SK-N-SH (cell line): ENCODE measurements around the gene EXOC3. TPM values are rescaled to one million over a fixed set of nuclear protein-coding genes. Genes with fewer than 3 reads are reported as not detected.

Experiments used
- CTCF ChIA-PET: fragments of 300-600, 350-600 bp; formaldehyde crosslinking; extraction: SDS; loops from one replicate; lab custom pipeline; 2021; lab: Yijun Ruan, JAX
- POLR2A ChIA-PET: fragments of 350-600 bp; sonication (Branson Sonifier 250); formaldehyde crosslinking; extraction: SDS; loops from one replicate; lab custom pipeline; 2020; ENCODE audit warnings: antibody characterized with exemption, inconsistent platforms; lab: Yijun Ruan, JAX
- DNase-seq: peaks from one replicate; pipeline ENCODE4 v3.0.0; 2012
- H2AFZ ChIP-seq: fragments of 200-600 bp; sonication (generic); 2 replicates; pipeline ENCODE4 v1.8.1; 2016; ENCODE audit warnings: antibody characterized with exemption, mild to moderate bottlenecking, low read depth
- H3F3A ChIP-seq: fragments of 200-600 bp; sonication (generic); replicated peaks from 2 replicates; pipeline ENCODE3; 2016; ENCODE audit warnings: antibody characterized with exemption, mild to moderate bottlenecking; ENCODE audit not compliant: insufficient read depth
- H3K27ac ChIP-seq, 2 experiments: fragments of 200-500 bp in 1 of 2; fragments of 200-600 bp in 1 of 2; sonication (Bioruptor generic) in 1 of 2; sonication (generic), shearing (Covaris generic) in 1 of 2; 2 replicates each; pipeline versions ENCODE4 v1.5.1 to v1.6.1; 2014 to 2016; ENCODE audit warnings: low read depth in 2 of 2, inconsistent platforms in 1 of 2, low read length in 1 of 2, mild to moderate bottlenecking in 1 of 2, mixed read lengths in 1 of 2
- H3K27me3 ChIP-seq: fragments of 200-600 bp; sonication (generic), shearing (Covaris generic); 2 replicates; pipeline ENCODE4 v1.6.1; 2016; ENCODE audit warnings: mixed run types; ENCODE audit not compliant: insufficient read depth
- H3K36me3 ChIP-seq, 2 experiments: fragments of 200-500 bp in 1 of 2; fragments of 200-600 bp in 1 of 2; sonication (Bioruptor generic) in 1 of 2; sonication (generic) in 1 of 2; replicated peaks in 1 of 2; 2 replicates each; pipeline versions ENCODE3 to v1.5.1; 2014 to 2016; ENCODE audit warnings: low read length in 1 of 2, mild to moderate bottlenecking in 1 of 2; ENCODE audit not compliant: insufficient read depth in 2 of 2, control insufficient read depth in 1 of 2
- H3K4me1 ChIP-seq, 2 experiments: fragments of 200-500 bp in 1 of 2; fragments of 200-600 bp in 1 of 2; sonication (Bioruptor generic) in 1 of 2; sonication (generic), shearing (Covaris generic) in 1 of 2; 2 replicates each; pipeline versions ENCODE4 v1.5.1 to v1.6.1; 2014 to 2016; ENCODE audit warnings: low read depth in 1 of 2, low read length in 1 of 2, mixed run types in 1 of 2; ENCODE audit not compliant: insufficient read depth in 2 of 2, control insufficient read depth in 1 of 2
- H3K4me2 ChIP-seq: fragments of 200-600 bp; sonication (generic), shearing (Covaris generic); 2 replicates; pipeline ENCODE4 v1.6.1; 2017; ENCODE audit warnings: mixed run types
- H3K4me3 ChIP-seq, 2 experiments: fragments of 200-500 bp in 1 of 2; fragments of 200-600 bp in 1 of 2; sonication (Bioruptor generic) in 1 of 2; sonication (generic), shearing (Covaris generic) in 1 of 2; 2 replicates each; pipeline versions ENCODE4 v1.5.1 to v1.8.1; 2014 to 2016; ENCODE audit warnings: low read depth in 2 of 2, inconsistent platforms in 1 of 2, low read length in 1 of 2, mild to moderate bottlenecking in 1 of 2, mixed read lengths in 1 of 2, moderate library complexity in 1 of 2
- H3K79me2 ChIP-seq: fragments of 200-600 bp; sonication (generic); 2 replicates; pipeline ENCODE4 v1.8.1; 2017; ENCODE audit warnings: mild to moderate bottlenecking; ENCODE audit not compliant: insufficient read depth
- H3K9ac ChIP-seq: fragments of 200-600 bp; sonication (generic); 2 replicates; pipeline ENCODE4 v1.6.1; 2017; ENCODE audit warnings: mixed run types
- H3K9me2 ChIP-seq: fragments of 200-600 bp; sonication (generic); 2 replicates; pipeline ENCODE4 v1.6.1; 2017; ENCODE audit warnings: mixed run types
- H3K9me3 ChIP-seq: fragments of 200-600 bp; sonication (generic); 2 replicates; pipeline ENCODE4 v1.6.1; 2017; ENCODE audit warnings: mixed run types, mild to moderate bottlenecking, moderate library complexity
- H4K20me1 ChIP-seq: fragments of 200-600 bp; sonication (generic); 2 replicates; pipeline ENCODE4 v1.6.1; 2017; ENCODE audit warnings: mild to moderate bottlenecking, mixed run types; ENCODE audit not compliant: insufficient read depth
- CHD2 ChIP-seq: fragments of 150-350 bp; IDR thresholded peaks from 2 replicates; pipeline ENCODE4 v1.6.1; 2018; ENCODE audit warnings: low read length; ENCODE audit not compliant: partially characterized antibody
- CTCF ChIP-seq: fragments of 200-600 bp; sonication (generic); IDR thresholded peaks from 2 replicates; pipeline ENCODE4 v1.6.1; 2017; ENCODE audit warnings: antibody characterized with exemption, mild to moderate bottlenecking, moderate library complexity
- FOSL2 ChIP-seq: IDR thresholded peaks from 2 replicates; pipeline ENCODE4 v1.4.0; 2012; ENCODE audit warnings: low read depth, mild to moderate bottlenecking, moderate library complexity, borderline replicate concordance
- FOXJ3 ChIP-seq: sonication (generic); formaldehyde crosslinking; IDR thresholded peaks from 2 replicates; pipeline ENCODE4 v1.5.1; 2020; ENCODE audit warnings: mild to moderate bottlenecking, missing genetic modification reagents
- GABPA ChIP-seq: IDR thresholded peaks from 2 replicates; pipeline ENCODE4 v1.4.0; 2012; ENCODE audit warnings: low read depth, mild to moderate bottlenecking
- GATA2 ChIP-seq: sonication (generic); formaldehyde crosslinking; IDR thresholded peaks from 2 replicates; pipeline ENCODE4 v1.5.0; 2020; ENCODE audit warnings: mild to moderate bottlenecking, missing genetic modification reagents
- IRF3 ChIP-seq: fragments of 150-350 bp; IDR thresholded peaks from 2 replicates; pipeline ENCODE4 v1.6.1; 2016; ENCODE audit warnings: mild to moderate bottlenecking, low read depth, low read length
- JUND ChIP-seq: IDR thresholded peaks from 2 replicates; pipeline ENCODE4 v1.4.0; 2012
- MAX ChIP-seq: IDR thresholded peaks from 2 replicates; pipeline ENCODE4 v1.4.0; 2012; ENCODE audit warnings: low read depth
- NRF1 ChIP-seq: IDR thresholded peaks from 2 replicates; pipeline ENCODE4 v1.6.1; 2012; ENCODE audit warnings: low read depth, mild to moderate bottlenecking, low read length
- POLR2AphosphoS5 ChIP-seq: IDR thresholded peaks from 2 replicates; pipeline ENCODE4 v1.6.1; 2012; ENCODE audit warnings: low read depth, low read length
- RCOR1 ChIP-seq: fragments of 150-350 bp; IDR thresholded peaks from 2 replicates; pipeline ENCODE4 v1.6.1; 2017; ENCODE audit warnings: antibody characterized with exemption, low read length
- RFX5 ChIP-seq: IDR thresholded peaks from 2 replicates; pipeline ENCODE4 v1.6.1; 2012; ENCODE audit warnings: mild to moderate bottlenecking, improper control_type of control experiment, low read length
- SIN3A ChIP-seq: IDR thresholded peaks from 2 replicates; pipeline ENCODE4 v1.6.1; 2012; ENCODE audit warnings: low read depth, mild to moderate bottlenecking, low read length, moderate library complexity, borderline replicate concordance
- TCF12 ChIP-seq: IDR thresholded peaks from 2 replicates; pipeline ENCODE4 v1.4.0; 2012
- WGBS: methylation state at CpG from one replicate; pipeline ENCODE4 v1.1.6; 2017; ENCODE audit warnings: low lambda C conversion rate; 5-methylcytosine and 5-hydroxymethylcytosine counted together
- polyA plus RNA-seq, 3 experiments: library from polyadenylated mRNA; depleted of rRNA; stranded (reverse); fragments of >200 nt; gene quantifications; 2 replicates each; pipeline ENCODE4 v1.2.3, GENCODE V29; 2012

The EXOC3 gene
- polyA plus RNA-seq, 1 of the 3 experiments (the other 2 are of a cell fraction) = 25.7 TPM

- no peak for DNase-seq
- Histone ChIP-seq H3K27me3 (no peaks in the 10 kb centered on the region), H3K9me2 (no peaks in the 10 kb centered on the region), H3K36me3 (no peaks in the 10 kb centered on the region), H3K9ac (no peak overlapping the region), H4K20me1 (no peaks in the 10 kb centered on the region), H3K4me2 (no peak overlapping the region), H3F3A (no peaks in the 10 kb centered on the region), H3K4me1 (peaks cover 0 to 24% of the 10 kb centered on the region in 2 experiments; a peak in 1 of 4 replicates), H2AFZ (no peak overlapping the region), H3K4me3 (no peak overlapping the region), H3K9me3 (no peaks in the 10 kb centered on the region), H3K27ac (no peak overlapping the region), H3K79me2 (peaks cover 29% of the 10 kb centered on the region)
- POLR2A ChIA-PET = interaction anchor here (0.7 kb wide), 1 partner anchor 64 kb away, joined by 3 read pairs; no protein-coding TSS in a partner anchor
- no peak for TF ChIP-seq NRF1
- no peak for TF ChIP-seq GABPA
- no peak for TF ChIP-seq CTCF
- CTCF ChIA-PET = interaction anchor here (1.4 kb wide), 1 partner anchor 252 kb away, joined by 4 read pairs; no protein-coding TSS in a partner anchor
- WGBS = 91% methylated on average over 17 of the region's 18 CpGs
Measured at GRCh38 chr5:440401-441201, 2.4 kb upstream of the EXOC3 start.

GRCh38 chr5:441996-442334, 1.0 kb upstream of the EXOC3 start:
- no peaks in the 10 kb centered on the region for H3F3A ChIP-seq
- no peaks in the 10 kb centered on the region for H3K9me3 ChIP-seq
- H2AFZ ChIP-seq = no peak overlapping the region; the same call in 1 of the 2 replicates
- peak overlapping the region; percentile 77 to 90 for H3K4me3 ChIP-seq
- peaks cover 0 to 8% of the 10 kb centered on the region in 2 experiments for H3K36me3 ChIP-seq
- no peaks in the 10 kb centered on the region for H3K9me2 ChIP-seq
- peak overlapping the region; percentile 81 for H3K9ac ChIP-seq
- CTCF ChIA-PET = interaction anchor here (0.6 to 1.6 kb wide), 3 partner anchors 11 to 253 kb away, joined by 3 to 6 read pairs (median 4); no protein-coding TSS in a partner anchor
- no peaks in the 10 kb centered on the region; the same call in 1 of the 2 replicates for H4K20me1 ChIP-seq
- TF ChIP-seq SIN3A = no peak
- TF ChIP-seq RCOR1 = no peak
- TF ChIP-seq TCF12 = no peak
- TF ChIP-seq MAX = no peak
- no peak for TF ChIP-seq CHD2
- no peak for TF ChIP-seq FOXJ3 (CRISPR knock-in tag)
- TF ChIP-seq JUND = no peak
- TF ChIP-seq RFX5 = no peak
- no peak for TF ChIP-seq GATA2 (CRISPR knock-in tag)
- no peak for TF ChIP-seq IRF3
- TF ChIP-seq GABPA = no peak
- no peak for TF ChIP-seq POLR2AphosphoS5
- no peak for TF ChIP-seq FOSL2
- TF ChIP-seq, all 33 proteins: peak for 0
- Histone ChIP-seq H3K4me1 (peaks cover 0 to 23% of the 10 kb centered on the region in 2 experiments; a peak in 1 of 4 replicates), H3K4me2 (peak overlapping the region; percentile 99), H3K27me3 (no peaks in the 10 kb centered on the region), H3K79me2 (peaks cover 32% of the 10 kb centered on the region), H3K27ac (no peak overlapping the region)
- WGBS = 88% methylated on average over 5 of the region's 5 CpGs
- DNase-seq = no peak
- POLR2A ChIA-PET = no interaction called here
